GM12878 (cell line): ENCODE measurements around the gene ILRUN. TPM values are rescaled to one million over a fixed set of nuclear protein-coding genes. Genes with fewer than 3 reads are reported as not detected.
"Not testable (repeated sequence)": the region's sequence is repeated elsewhere in the genome, so short reads cannot be mapped to it uniquely, and the experiment has no call there.

Source experiments
- ATAC-seq: fragments of 200-7000 bp; cut with Tn5 transposase; 3 replicates; pipeline ENCODE4 v1.9.1; 2020; ENCODE audit warnings: mild to moderate bottlenecking, moderate library complexity
- BruUV-seq: library from RNA; stranded (reverse); fragments of 400-500 nt; replicated peaks from 2 replicates; lab custom pipeline; 2021; lab: Mats Ljungman, UMichigan
- CTCF ChIA-PET: fragments of 300-600 bp; sonication (Branson Sonifier 250); formaldehyde crosslinking; extraction: SDS; loops from one replicate; lab custom pipeline; 2021; ENCODE audit warnings: inconsistent platforms; lab: Yijun Ruan, JAX
- POLR2A ChIA-PET: fragments of 350-600 bp; formaldehyde crosslinking; extraction: SDS; loops from one replicate; lab custom pipeline; 2021; ENCODE audit warnings: inconsistent platforms; lab: Charles Lee
- RAD21 ChIA-PET: fragments of 300-600 bp; sonication (Branson Sonifier 250); formaldehyde crosslinking; loops from one replicate; lab custom pipeline; 2023; ENCODE audit warnings: antibody characterized with exemption; ENCODE audit not compliant: unreplicated experiment; lab: Charles Lee
- SMC1A ChIA-PET: fragments of 300-600 bp; sonication (Branson Sonifier 250); formaldehyde crosslinking; loops from one replicate; lab custom pipeline; 2023; ENCODE audit not compliant: unreplicated experiment, uncharacterized antibody; lab: Charles Lee
- DNase-seq: peaks from one replicate; pipeline ENCODE4 v3.0.0-alpha.2; 2011; ENCODE audit warnings: low read depth, low spot score
- FAIRE-seq: peaks from 3 replicates; lab custom pipeline; 2011; peaks lifted over from hg19 to GRCh38; lab: Jason Lieb, UNC
- H2AFZ ChIP-seq: 2 replicates; pipeline ENCODE4 v1.6.0; 2011; ENCODE audit warnings: low read depth, low read length, control low read depth; ENCODE audit not compliant: control insufficient read depth
- H3K27ac ChIP-seq: 2 replicates; pipeline ENCODE4 v1.5.1; 2011; ENCODE audit warnings: control low read depth; ENCODE audit not compliant: control insufficient read depth, insufficient read depth
- H3K27me3 ChIP-seq, 2 experiments: replicated peaks in 1 of 2; 2 replicates each; pipeline versions ENCODE4 v1.6.0 to v1.6.1; 2011; ENCODE audit warnings: low read length in 1 of 2; ENCODE audit not compliant: control insufficient read depth in 2 of 2, insufficient read depth in 2 of 2
- H3K36me3 ChIP-seq, 2 experiments: 2 replicates each; pipeline ENCODE4 v1.5.1; 2011; ENCODE audit warnings: low read length in 1 of 2; ENCODE audit not compliant: control insufficient read depth in 2 of 2, insufficient read depth in 2 of 2
- H3K4me1 ChIP-seq: 2 replicates; pipeline ENCODE4 v1.6.1; 2011; ENCODE audit warnings: mild to moderate bottlenecking, low read length, moderate library complexity, mixed read lengths; ENCODE audit not compliant: control insufficient read depth, insufficient read depth
- H3K4me2 ChIP-seq: 2 replicates; pipeline ENCODE4 v1.6.0; 2011; ENCODE audit warnings: control low read depth; ENCODE audit not compliant: control insufficient read depth, insufficient read depth
- H3K4me3 ChIP-seq: fragments of 200-600 bp; sonication (generic); 2 replicates; pipeline ENCODE4 v1.5.1; 2016
- H3K79me2 ChIP-seq: 2 replicates; pipeline ENCODE4 v1.6.0; 2011; ENCODE audit warnings: low read length; ENCODE audit not compliant: control insufficient read depth, insufficient read depth
- H3K9ac ChIP-seq: 2 replicates; pipeline ENCODE4 v1.8.0; 2011; ENCODE audit warnings: low read length, control low read depth, mixed read lengths; ENCODE audit not compliant: control insufficient read depth, insufficient read depth
- H3K9me3 ChIP-seq: replicated peaks from 3 replicates; pipeline ENCODE4 v1.5.1; 2011; ENCODE audit warnings: mild to moderate bottlenecking, low read length; ENCODE audit not compliant: control insufficient read depth, insufficient read depth
- H4K20me1 ChIP-seq: 2 replicates; pipeline ENCODE4 v1.6.0; 2011; ENCODE audit not compliant: control insufficient read depth, insufficient read depth
- BMI1 ChIP-seq: fragments of 450-650 bp; IDR thresholded peaks from 2 replicates; pipeline ENCODE4 v1.6.1; 2016; ENCODE audit warnings: mild to moderate bottlenecking, moderate library complexity, borderline replicate concordance
- CHD1 ChIP-seq: IDR thresholded peaks from 2 replicates; pipeline ENCODE4 v1.6.1; 2012; ENCODE audit warnings: low read depth, low read length, improper control_type of control experiment
- GABPA ChIP-seq: IDR thresholded peaks from 2 replicates; pipeline ENCODE4 v1.6.1; 2014; ENCODE audit warnings: antibody characterized with exemption, low read depth, mild to moderate bottlenecking, inconsistent platforms
- IRF4 ChIP-seq: IDR thresholded peaks from 2 replicates; pipeline ENCODE4 v1.6.1; 2011; ENCODE audit warnings: low read depth, low read length
- MTA3 ChIP-seq: IDR thresholded peaks from 2 replicates; pipeline ENCODE4 v1.6.1; 2012; ENCODE audit warnings: low read length, inconsistent platforms, borderline replicate concordance
- NRF1 ChIP-seq: conservative IDR thresholded peaks from 2 replicates; pipeline ENCODE4 v1.6.1; 2011; ENCODE audit warnings: mild to moderate bottlenecking, low read depth, low read length, improper control_type of control experiment
- POLR2AphosphoS5 ChIP-seq: IDR thresholded peaks from 2 replicates; pipeline ENCODE4 v1.6.1; 2011; ENCODE audit warnings: mild to moderate bottlenecking, low read length, inconsistent platforms
- SIN3A ChIP-seq: IDR thresholded peaks from 2 replicates; pipeline ENCODE4 v1.6.1; 2012; ENCODE audit warnings: low read depth, low read length, improper control_type of control experiment
- STAT1 ChIP-seq: fragments of 450-650 bp; conservative IDR thresholded peaks from 2 replicates; pipeline ENCODE4 v1.6.1; 2014; ENCODE audit warnings: antibody characterized with exemption, mild to moderate bottlenecking
- YY1 ChIP-seq: IDR thresholded peaks from 2 replicates; pipeline ENCODE4 v1.6.1; 2011; ENCODE audit warnings: low read depth, mild to moderate bottlenecking, low read length
- WGBS: methylation state at CpG from one replicate; pipeline ENCODE4 v1.1.6; 2016; ENCODE audit warnings: low lambda C conversion rate; ENCODE audit not compliant: insufficient replicate concordance, insufficient coverage; ENCODE audit errors: missing lambda C conversion rate; 5-methylcytosine and 5-hydroxymethylcytosine counted together
- in situ Hi-C: fragments of 300-500 bp; cut with MboI; formaldehyde crosslinking; loops from 9 replicates; pipeline ENCODE4 v1.14.3; 2018; ENCODE audit warnings: mixed read lengths
- intact Hi-C: fragments of 100-400 bp; cut with micrococcal nuclease; formaldehyde crosslinking; loops from one replicate; pipeline ENCODE4 v1.14.2; 2022; ENCODE audit not compliant: unreplicated experiment
- polyA plus RNA-seq, 11 experiments: library from polyadenylated mRNA; depleted of rRNA in 4 of 11; unstranded in 6 of 11; stranded (reverse) in 5 of 11; fragments of >200 nt; fragmentation: Nextera tagmentation in 4 of 11; fragmentation: Illumina TruSeq in 1 of 11; extraction: Ambion mirVana in 4 of 11; extraction: Trizol in 1 of 11; gene quantifications; 1 replicate in 1 of 11; 2 replicates in 10 of 11; pipeline versions ENCODE4 v1.2.1 to v1.2.3, GENCODE V29; 2011 to 2016; ENCODE audit warnings: inconsistent platforms in 2 of 11, missing spikeins in 2 of 11, low read depth in 1 of 11
- total RNA-seq, 4 experiments: library from RNA; depleted of rRNA in 3 of 4; stranded (reverse); fragments of >200 nt in 3 of 4; fragmentation: Illumina TruSeq in 1 of 4; extraction: Trizol in 1 of 4; gene quantifications; 2 replicates each; pipeline versions ENCODE4 v1.2.1 to v1.2.3, GENCODE V29; 2013 to 2021

ILRUN gene
- total and polyA plus RNA-seq, 10 of the 15 experiments (the other 5 are each of a cell fraction or from before 2014, with no cell fraction given) = 21.0 to 114 (median 48.9) TPM

GRCh38 chr6:34714663-34715062 lies 18.1 kb upstream of the ILRUN start:
- no peak for ATAC-seq
- intact Hi-C loops = no loop called here
- Histone ChIP-seq H3K9me3 (no peaks in the 10 kb centered on the region), H4K20me1 (no peaks in the 10 kb centered on the region), H3K4me3 (no peak overlapping the region), H2AFZ (no peak overlapping the region), H3K36me3 (no peaks in the 10 kb centered on the region), H3K4me1 (no peaks in the 10 kb centered on the region), H3K4me2 (no peak overlapping the region), H3K27ac (no peak overlapping the region), H3K79me2 (no peaks in the 10 kb centered on the region), H3K27me3 (no peaks in the 10 kb centered on the region; a peak in 1 of 4 replicates), H3K9ac (no peak overlapping the region)
- no peak for FAIRE-seq
- POLR2A ChIA-PET = interaction anchor here (0.6 kb wide), 1 partner anchor 237 kb away, joined by 3 read pairs; no protein-coding TSS in a partner anchor
- no peak for TF ChIP-seq CHD1
- TF ChIP-seq IRF4 = no peak
- TF ChIP-seq SIN3A = no peak
- TF ChIP-seq STAT1 = no peak
- TF ChIP-seq BMI1 = no peak
- TF ChIP-seq GABPA = no peak
- no peak for TF ChIP-seq POLR2AphosphoS5
- TF ChIP-seq MTA3 = no peak
- TF ChIP-seq YY1 = no peak
- TF ChIP-seq NRF1 = no peak
- RAD21 ChIA-PET = no interaction called here
- SMC1A ChIA-PET = interaction anchor here (1.1 to 1.2 kb wide), 2 partner anchors 18 to 27 kb away, joined by 3 read pairs; partner anchors contain the start of gene ILRUN
- in situ Hi-C loops = no loop called here
- CTCF ChIA-PET = interaction anchor here (0.6 kb wide), 1 partner anchor 178 kb away, joined by 3 read pairs; no protein-coding TSS in a partner anchor
- no peak for DNase-seq
- 81% methylated on average over 3 of the region's 4 CpGs for WGBS
- BruUV-seq = no TSS peak

- H3K4me3 ChIP-seq, in situ Hi-C loops, H3K4me1 ChIP-seq, RAD21 ChIA-PET, ATAC-seq, H4K20me1 ChIP-seq, DNase-seq, H3K36me3 ChIP-seq, POLR2A ChIA-PET, BruUV-seq, FAIRE-seq, H3K27ac ChIP-seq, intact Hi-C loops, H3K27me3 ChIP-seq, CTCF ChIA-PET, H3K9me3 ChIP-seq, H2AFZ ChIP-seq, H3K4me2 ChIP-seq, H3K79me2 ChIP-seq, H3K9ac ChIP-seq, SMC1A ChIA-PET: not testable (repeated sequence)
- WGBS = 80% methylated on average over 7 of the region's 7 CpGs
Measured at GRCh38 chr6:34712881-34713280, 16.3 kb upstream of the ILRUN start.
